HG03565 (cell line): Measurements from ENCODE around the gene CMSS1.

Source experiments
- ATAC-seq: cut with Tn5 transposase; IDR thresholded peaks from one replicate; pipeline ENCODE4 v1.9.1; 2021; ENCODE audit warnings: mild to moderate bottlenecking, moderate library complexity; ENCODE audit not compliant: unreplicated experiment

Gene CMSS1

DNA sequence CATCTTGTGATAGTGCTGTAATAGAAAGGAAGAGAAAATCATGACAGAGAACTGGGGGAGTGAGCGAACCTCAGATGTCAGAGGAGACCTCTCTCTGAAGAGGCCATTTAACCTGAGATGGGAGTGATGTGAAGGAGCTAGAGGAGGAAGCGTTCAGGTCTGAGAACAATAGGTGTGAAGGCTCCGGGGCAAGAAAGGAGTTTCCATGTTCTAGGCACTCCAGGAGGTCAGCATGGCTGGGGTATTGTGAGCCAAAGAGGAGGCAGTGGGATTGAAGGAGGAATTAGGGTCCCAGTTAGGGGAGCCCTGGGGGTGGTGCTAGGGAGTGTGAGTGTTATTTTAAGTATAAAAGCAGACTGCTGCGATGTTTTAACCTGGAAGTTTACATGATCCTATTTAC, 305.4 kb downstream of the CMSS1 start:
- no peak for ATAC-seq

DNA sequence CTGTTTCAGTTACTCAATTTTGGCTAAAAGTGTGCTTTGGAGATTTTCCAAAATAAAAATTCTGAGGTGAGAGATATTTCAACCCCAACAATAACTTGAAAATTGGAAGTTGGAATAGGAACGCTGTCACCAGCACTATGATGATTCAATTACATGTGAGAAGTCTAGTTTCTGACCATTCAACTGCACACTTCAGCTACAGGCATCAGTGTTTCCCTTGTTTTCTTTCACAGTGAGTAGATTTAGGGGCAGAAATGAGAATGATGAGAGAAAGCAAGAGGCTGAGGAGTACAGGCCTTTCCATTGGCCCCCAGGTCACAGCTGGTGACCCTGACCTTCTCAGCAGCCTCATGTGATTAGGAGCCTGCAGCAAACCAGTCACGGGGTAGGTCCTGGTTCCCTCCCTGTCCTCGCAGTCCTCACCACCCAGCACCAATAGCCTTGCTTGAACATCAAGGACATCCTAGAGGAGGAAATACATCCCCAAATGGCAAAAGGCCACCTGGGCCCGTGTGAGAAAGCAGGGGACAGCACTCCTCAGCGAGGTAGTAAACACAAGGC, 306.6 kb downstream of the CMSS1 start:
- ATAC-seq: no peak

GRCh38 chr3:100125161-100125938, 307.7 kb downstream of the CMSS1 start:
- no peak for ATAC-seq

GRCh38 chr3:100127792-100128191, 310.1 kb downstream of the CMSS1 start:
- ATAC-seq: no peak

GRCh38 chr3:100128565-100128964, 310.9 kb downstream of the CMSS1 start:
- ATAC-seq: no peak

DNA sequence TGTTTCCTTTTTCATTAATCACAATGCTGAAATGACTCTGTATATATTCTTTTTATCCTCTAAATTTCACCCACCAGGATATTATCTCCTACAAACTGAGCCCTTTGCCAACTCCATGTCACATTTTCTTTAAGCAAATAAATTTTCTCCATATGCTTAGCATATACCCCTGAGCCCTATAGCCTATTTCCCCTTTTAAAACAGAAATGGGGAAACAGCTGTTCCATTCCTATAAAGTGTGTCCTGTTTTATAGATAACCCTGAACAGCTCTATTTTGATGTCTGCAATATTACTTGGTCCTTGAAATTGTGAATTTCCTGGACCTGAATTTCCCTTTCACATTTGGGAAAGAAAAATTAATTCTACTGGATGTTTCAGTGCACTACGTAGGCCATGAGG, 312.3 kb downstream of the CMSS1 start:
- no peak for ATAC-seq

DNA sequence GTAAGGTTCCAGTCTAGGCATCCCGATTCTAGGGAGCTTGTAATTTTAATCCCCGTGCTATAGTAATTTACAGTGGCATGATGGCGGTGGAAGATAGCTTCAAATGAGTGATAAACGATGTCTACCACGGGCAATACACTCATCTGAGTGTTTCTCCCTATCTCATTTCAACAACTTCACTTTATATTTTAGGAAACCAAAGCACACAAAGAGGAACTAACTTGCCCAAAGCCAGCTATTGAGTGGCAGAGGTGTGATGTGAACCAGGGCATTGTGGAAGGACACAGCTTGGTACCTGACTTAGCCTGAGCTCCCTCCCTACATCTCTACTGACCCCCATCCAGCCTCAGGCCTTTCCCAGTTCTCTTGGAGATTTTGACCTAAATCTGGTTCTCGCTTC, 313.6 kb downstream of the CMSS1 start:
- no peak for ATAC-seq

DNA sequence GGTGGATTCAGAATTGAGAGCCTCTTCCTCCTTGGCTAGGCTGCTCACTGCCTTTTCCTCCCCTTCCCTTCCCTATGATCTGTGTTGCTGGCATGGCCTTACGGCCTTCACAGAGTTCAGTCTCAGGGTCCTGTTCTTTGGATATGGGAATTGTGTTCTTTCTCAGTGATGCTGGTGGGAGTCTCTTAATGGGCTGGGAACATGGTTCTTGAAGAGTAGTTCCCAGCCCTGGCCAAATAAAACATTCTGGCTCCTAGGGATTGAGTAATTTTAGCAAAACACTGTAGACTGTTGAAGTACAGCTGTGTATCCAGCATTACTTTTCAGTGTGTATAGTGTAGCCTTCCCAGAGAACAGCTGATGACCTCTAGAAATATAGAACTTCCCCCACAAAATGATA, 319.3 kb downstream of the CMSS1 start:
- no peak for ATAC-seq

- ATAC-seq: no peak
Observed at GRCh38 chr3:100140976-100141375, 323.3 kb downstream of the CMSS1 start.

- ATAC-seq: no peak
Observed at GRCh38 chr3:100141586-100141985, 323.9 kb downstream of the CMSS1 start.

DNA sequence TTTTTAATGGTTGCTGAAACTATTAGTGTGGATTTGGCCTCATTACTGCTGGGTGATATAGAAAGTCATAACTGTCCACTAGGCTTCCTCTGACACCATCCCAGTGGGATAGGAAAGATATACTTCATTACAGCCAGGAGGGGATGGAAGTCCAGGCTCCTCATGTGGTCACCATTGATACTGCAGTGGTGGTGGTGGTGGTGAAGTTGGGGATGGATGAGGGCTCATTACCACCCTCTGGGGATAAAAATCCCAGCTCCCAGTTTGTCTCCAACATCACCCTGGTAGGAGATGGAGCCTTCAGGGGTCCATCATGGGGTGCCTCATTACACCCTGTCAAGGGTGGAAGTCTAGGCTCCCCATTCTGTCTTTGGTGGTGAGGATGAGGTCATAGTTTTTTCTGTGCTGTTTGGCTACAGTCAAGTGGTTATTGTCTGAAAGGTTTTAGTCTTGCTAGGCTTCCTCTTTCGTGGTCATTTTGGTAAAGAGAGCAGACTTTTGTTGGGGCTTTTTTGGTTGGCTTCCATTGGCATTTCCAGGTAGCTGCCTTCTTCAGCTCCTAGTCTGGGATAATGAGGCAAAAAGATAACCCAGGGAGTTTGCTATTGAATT, 326.7 kb downstream of the CMSS1 start:
- peak; percentile 96 for ATAC-seq

DNA sequence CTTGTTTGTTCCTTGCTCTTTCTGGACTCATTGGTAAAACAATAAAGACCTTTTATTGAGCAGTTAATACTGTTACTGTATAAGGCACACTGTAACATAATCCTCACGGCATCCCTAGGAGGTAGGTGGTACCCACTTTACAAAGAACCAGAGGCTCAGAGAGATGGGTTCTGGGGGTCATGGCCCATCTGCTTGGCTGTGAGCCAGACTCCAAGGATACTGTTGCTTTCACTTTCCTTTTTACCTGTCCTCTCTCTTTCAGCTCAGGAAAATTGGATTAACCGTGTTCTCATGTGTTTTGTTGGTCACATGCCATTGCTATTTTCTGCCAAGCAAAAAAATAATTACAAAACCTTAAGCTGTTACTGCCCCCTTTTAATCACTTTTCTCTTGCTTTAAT, 331.5 kb downstream of the CMSS1 start:
- no peak for ATAC-seq

- ATAC-seq: no peak
Observed at GRCh38 chr3:100149713-100150415, 332.2 kb downstream of the CMSS1 start.

DNA sequence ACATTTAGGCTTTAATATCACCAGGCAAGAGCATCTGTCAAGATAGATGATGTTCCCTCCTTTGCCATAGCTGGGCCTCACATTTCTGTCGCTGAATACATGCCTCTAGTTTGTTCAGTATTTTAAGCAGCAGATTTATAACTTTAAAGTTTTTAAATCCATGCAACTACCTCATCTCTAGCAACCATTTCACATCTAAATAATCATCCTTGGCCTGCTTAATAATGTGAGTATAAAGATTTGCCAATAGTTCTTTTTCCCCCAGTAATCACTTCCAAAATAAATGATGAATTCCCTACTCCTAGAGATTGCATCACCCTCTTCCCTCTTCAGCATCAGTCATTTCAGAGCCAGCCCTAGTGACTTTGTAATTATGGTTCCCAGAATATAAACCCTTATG, 332.8 kb downstream of the CMSS1 start:
- ATAC-seq: no peak

DNA sequence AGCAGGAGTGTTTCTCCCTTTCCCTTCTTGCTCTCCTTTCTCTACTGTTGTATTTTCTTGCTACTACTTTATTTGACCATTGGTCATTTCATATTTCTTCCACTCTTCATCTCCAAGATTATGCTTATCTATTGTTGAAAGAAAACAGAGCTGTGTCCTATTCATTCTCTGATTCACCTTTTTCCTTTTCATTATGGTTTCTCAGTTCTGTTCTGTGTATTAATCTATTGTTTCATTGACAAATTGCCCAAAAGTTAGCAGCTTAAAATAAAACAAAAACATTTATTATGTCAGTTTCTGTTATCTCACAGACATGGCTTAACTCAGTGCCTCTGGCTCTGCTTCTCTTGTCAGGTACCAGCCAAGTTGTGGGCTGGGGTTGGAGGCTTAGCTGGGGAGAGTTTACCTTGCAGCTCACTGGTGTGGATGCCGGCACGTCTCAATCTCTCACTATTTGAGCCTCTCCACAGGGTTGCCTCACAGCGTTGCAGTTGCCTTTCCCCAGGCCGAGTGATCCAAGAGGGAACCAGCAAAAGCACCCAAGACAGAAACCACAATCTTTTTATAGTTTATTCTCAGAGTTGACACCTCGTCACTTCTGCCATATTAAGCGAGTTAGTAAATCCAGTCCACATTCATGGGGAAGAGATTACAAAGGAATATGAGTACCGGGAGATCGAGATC, 333.5 kb downstream of the CMSS1 start:
- ATAC-seq: no peak

DNA sequence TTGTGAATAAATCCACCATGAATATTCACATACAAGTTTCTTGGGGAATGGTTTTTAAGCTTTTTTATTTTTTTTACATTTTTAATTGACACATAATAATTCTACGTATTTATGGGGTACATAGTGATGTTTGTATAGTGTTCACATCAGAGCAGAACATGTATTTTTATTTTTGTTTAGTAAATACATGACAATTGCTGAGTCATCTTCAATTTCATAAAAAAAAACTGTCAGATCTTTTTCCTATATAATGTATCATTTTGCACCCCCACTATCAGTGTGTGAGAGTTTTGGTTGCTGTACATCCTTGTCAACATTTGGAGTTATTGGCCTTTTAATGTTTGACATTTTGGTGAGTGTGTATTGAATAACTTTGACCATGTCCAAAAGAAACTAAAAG, 336.5 kb downstream of the CMSS1 start:
- no peak for ATAC-seq

DNA sequence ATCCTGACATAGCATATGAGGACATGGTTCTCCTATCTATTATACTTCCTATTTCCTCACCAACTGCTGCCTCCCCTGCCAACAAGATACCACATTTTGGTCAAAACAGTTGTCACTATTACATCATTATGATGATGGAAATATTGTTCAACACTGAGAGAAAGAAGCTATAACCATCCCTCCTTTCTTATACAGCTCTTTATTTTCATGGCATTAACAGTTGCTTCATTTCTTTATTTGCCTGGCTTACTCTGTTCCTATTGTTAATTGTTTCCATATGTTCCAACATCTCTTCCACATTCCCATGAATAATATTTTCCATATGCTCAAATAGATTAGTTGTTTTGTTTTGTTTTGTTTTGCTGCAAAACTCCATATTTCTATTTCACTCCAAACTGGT, 337.5 kb downstream of the CMSS1 start:
- ATAC-seq: no peak

DNA sequence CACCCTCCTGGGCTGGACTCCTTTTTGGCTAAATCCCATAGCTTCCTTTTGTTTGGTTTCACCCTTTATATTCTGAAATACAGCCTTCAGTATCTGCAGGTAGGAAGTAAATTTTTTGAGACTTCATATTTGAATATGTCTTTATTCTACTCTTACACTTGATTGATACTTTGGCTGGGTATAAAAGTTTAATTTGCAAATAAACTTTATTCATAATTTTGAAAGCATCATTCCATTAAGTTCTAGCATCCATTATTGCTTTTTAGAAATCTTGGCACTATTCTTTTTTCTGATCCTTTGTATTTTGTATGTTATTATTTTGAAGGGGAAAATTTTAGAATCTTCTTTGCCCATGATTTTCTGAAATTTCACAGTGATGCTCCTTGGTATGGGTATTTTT, 337.9 kb downstream of the CMSS1 start:
- ATAC-seq: no peak

GRCh38 chr3:100157685-100158084, 340.0 kb downstream of the CMSS1 start:
- ATAC-seq: no peak

- no peak for ATAC-seq
Observed at GRCh38 chr3:100158918-100159330, 341.3 kb downstream of the CMSS1 start.
